ENCODE results near the gene GLRX.
"Not testable (repeated sequence)": the region's sequence is repeated elsewhere in the genome, so short reads cannot be mapped to it uniquely, and the experiment has no call there.

Gene GLRX

GRCh38 chr5:95822542-95823181 is at the start of gene GLRX:
Gene GLRX (minus strand): TSS chr5:95822726. CDS start chr5:95822662, 64 bp downstream.
- TF ChIP-seq CTCF (IDR thresholded peaks at IDR 0.05; ENCODE audit: low read depth, low read length), result no peak
- Histone ChIP-seq H3K27ac (peak within 1 kb of the TSS; percentile 56), H3K27me3 (ENCODE audit: insufficient read depth, low read depth, severe bottlenecking) (no peaks in the 10 kb centered on the region), H3K9me3 (ENCODE audit: severe bottlenecking) (no peaks in the 10 kb centered on the region), H3K36me3 (no peaks in the 10 kb centered on the region), H3K4me3 (ENCODE audit: low read depth, low read length) (peak within 1 kb of the TSS; percentile 70)
- DNase-seq, result peak; percentile 73

- Histone ChIP-seq H3K36me3 (no peaks in the 10 kb centered on the region), H3K9me3 (ENCODE audit: severe bottlenecking) (no peaks in the 10 kb centered on the region), H3K4me3 (ENCODE audit: low read depth, low read length) (no peak overlapping the region), H3K27me3 (ENCODE audit: insufficient read depth, low read depth, severe bottlenecking) (no peaks in the 10 kb centered on the region), H3K27ac (no peak overlapping the region)
- no peak for DNase-seq
- no peak for TF ChIP-seq CTCF (IDR thresholded peaks at IDR 0.05; ENCODE audit: low read depth, low read length)
These were observed 48.8 kb upstream of the GLRX start for GRCh38 chr5:95871146-95871806.

- H3K27ac ChIP-seq, result no peak overlapping the region
- no peak overlapping the region for H3K4me3 ChIP-seq (ENCODE audit: low read depth, low read length)
- DNase-seq, result no peak
- H3K27me3 ChIP-seq (ENCODE audit: insufficient read depth, low read depth, severe bottlenecking), result no peaks in the 10 kb centered on the region
- no peaks in the 10 kb centered on the region for H3K9me3 ChIP-seq (ENCODE audit: severe bottlenecking)
- TF ChIP-seq CTCF (IDR thresholded peaks at IDR 0.05; ENCODE audit: low read depth, low read length), result no peak
- H3K36me3 ChIP-seq, result no peaks in the 10 kb centered on the region
These were observed 47.7 kb upstream of the GLRX start for GRCh38 chr5:95870105-95870672.

- not testable (repeated sequence) for DNase-seq; H3K27ac ChIP-seq; H3K27me3 ChIP-seq (ENCODE audit: insufficient read depth, low read depth, severe bottlenecking); H3K4me3 ChIP-seq (ENCODE audit: low read depth, low read length); H3K36me3 ChIP-seq; H3K9me3 ChIP-seq (ENCODE audit: severe bottlenecking)
These were observed 46.8 kb upstream of the GLRX start for GRCh38 chr5:95869173-95869855.

- Histone ChIP-seq H3K36me3 (no peaks in the 10 kb centered on the region), H3K27me3 (ENCODE audit: insufficient read depth, low read depth, severe bottlenecking) (no peaks in the 10 kb centered on the region), H3K27ac (no peak overlapping the region), H3K9me3 (ENCODE audit: severe bottlenecking) (no peaks in the 10 kb centered on the region), H3K4me3 (ENCODE audit: low read depth, low read length) (no peak overlapping the region)
- no peak for TF ChIP-seq CTCF (IDR thresholded peaks at IDR 0.05; ENCODE audit: low read depth, low read length)
- DNase-seq, result no peak
These were observed 45.6 kb upstream of the GLRX start for GRCh38 chr5:95868136-95868535.

- Histone ChIP-seq H3K4me3 (ENCODE audit: low read depth, low read length) (no peak overlapping the region), H3K36me3 (no peaks in the 10 kb centered on the region), H3K27me3 (ENCODE audit: insufficient read depth, low read depth, severe bottlenecking) (no peaks in the 10 kb centered on the region), H3K9me3 (ENCODE audit: severe bottlenecking) (no peaks in the 10 kb centered on the region), H3K27ac (no peak overlapping the region)
- DNase-seq, result no peak
- no peak for TF ChIP-seq CTCF (IDR thresholded peaks at IDR 0.05; ENCODE audit: low read depth, low read length)
These were observed 44.0 kb upstream of the GLRX start for GRCh38 chr5:95866435-95867040.
